ENCODE data around the gene C14orf180. TPM values are rescaled to one million over a fixed set of nuclear protein-coding genes. Genes with fewer than 3 reads are reported as not detected.
A peak's percentile ranks its signal among the peaks of the same experiment; 100 is the strongest.
"Not testable (repeated sequence)": the region's sequence is repeated elsewhere in the genome, so short reads cannot be mapped to it uniquely, and the experiment has no call there.

Gene C14orf180
- total and polyA plus RNA-seq, 3 experiments from 2014 or later, result not detected

- no peaks in the 10 kb centered on the region for H3K36me3 ChIP-seq (ENCODE audit: insufficient read depth, low read length)
- ChIA-PET POLR2A (no interaction called here), CTCF (interaction anchor here (1.4 kb wide), 1 partner anchor 14 kb away, joined by 3 read pairs; no protein-coding TSS in a partner anchor)
- no peak for DNase-seq
- Mint-ChIP-seq H3K36me3 (no peaks in the 10 kb centered on the region), H3K27ac (no peak overlapping the region), H3K9me3 (no peaks in the 10 kb centered on the region), H3K4me1 (no peaks in the 10 kb centered on the region), H3K27me3 (no peaks in the 10 kb centered on the region), H3K4me3 (no peak overlapping the region)
- no peaks in the 10 kb centered on the region for H3K4me1 ChIP-seq (ENCODE audit: insufficient read depth, low read length)
- no peak overlapping the region for H3K4me3 ChIP-seq (ENCODE audit: low read length)
- no peaks in the 10 kb centered on the region for H3K27me3 ChIP-seq (ENCODE audit: insufficient read depth, low read length, poor library complexity, severe bottlenecking)
- H3K9me3 ChIP-seq (ENCODE audit: low read length), result no peaks in the 10 kb centered on the region
- no peak overlapping the region for H3K27ac ChIP-seq (ENCODE audit: low read depth, low read length)
Measured at GRCh38 chr14:104577426-104577825, 2.1 kb upstream of the C14orf180 start.

- H3K4me3 ChIP-seq (ENCODE audit: low read length), result no peak overlapping the region
- ChIA-PET POLR2A (no interaction called here), CTCF (interaction anchor here (1.4 kb wide), 1 partner anchor 14 kb away, joined by 3 read pairs; no protein-coding TSS in a partner anchor)
- Mint-ChIP-seq H3K36me3 (no peaks in the 10 kb centered on the region), H3K4me3 (no peak overlapping the region), H3K4me1 (no peaks in the 10 kb centered on the region), H3K9me3 (no peaks in the 10 kb centered on the region), H3K27ac (no peak overlapping the region), H3K27me3 (no peaks in the 10 kb centered on the region)
- no peaks in the 10 kb centered on the region for H3K4me1 ChIP-seq (ENCODE audit: insufficient read depth, low read length)
- no peaks in the 10 kb centered on the region for H3K9me3 ChIP-seq (ENCODE audit: low read length)
- no peaks in the 10 kb centered on the region for H3K36me3 ChIP-seq (ENCODE audit: insufficient read depth, low read length)
- no peak for DNase-seq
- H3K27me3 ChIP-seq (ENCODE audit: insufficient read depth, low read length, poor library complexity, severe bottlenecking), result no peaks in the 10 kb centered on the region
- no peak overlapping the region for H3K27ac ChIP-seq (ENCODE audit: low read depth, low read length)
Measured at GRCh38 chr14:104577847-104578301, 1.7 kb upstream of the C14orf180 start.

DNA sequence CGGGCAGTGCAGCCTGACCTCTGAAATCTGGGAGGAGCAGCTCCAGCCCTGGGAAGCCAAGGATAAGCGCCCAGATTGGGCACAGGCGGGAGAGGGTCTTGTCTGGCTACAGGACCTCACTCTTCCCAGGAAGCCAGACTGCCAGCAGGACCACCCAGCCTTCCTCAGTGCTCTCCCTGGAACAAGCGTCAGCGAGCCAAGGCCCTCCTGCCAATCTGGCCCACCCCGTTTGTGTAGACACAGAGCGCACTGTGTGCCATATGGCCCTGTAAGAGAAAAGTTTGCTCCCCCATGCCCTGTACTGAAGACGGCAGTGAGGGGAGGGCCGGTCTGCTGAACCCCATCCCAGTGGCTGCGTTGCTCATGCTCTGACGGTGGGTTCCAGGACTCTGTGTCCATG, 1.2 kb upstream of the C14orf180 start:
- H3K36me3 Mint-ChIP-seq, result no peaks in the 10 kb centered on the region
- no peaks in the 10 kb centered on the region for H3K9me3 Mint-ChIP-seq
- H3K4me3 Mint-ChIP-seq, result no peak overlapping the region

GRCh38 chr14:104579939-104580338, 375 bp downstream of the C14orf180 start:
- H3K36me3 Mint-ChIP-seq; H3K9me3 ChIP-seq (ENCODE audit: low read length); POLR2A ChIA-PET; H3K27me3 ChIP-seq (ENCODE audit: insufficient read depth, low read length, poor library complexity, severe bottlenecking); H3K27ac ChIP-seq (ENCODE audit: low read depth, low read length); H3K9me3 Mint-ChIP-seq; H3K36me3 ChIP-seq (ENCODE audit: insufficient read depth, low read length); H3K4me1 Mint-ChIP-seq; H3K4me3 Mint-ChIP-seq; H3K4me1 ChIP-seq (ENCODE audit: insufficient read depth, low read length); H3K27ac Mint-ChIP-seq; CTCF ChIA-PET; DNase-seq; H3K4me3 ChIP-seq (ENCODE audit: low read length); H3K27me3 Mint-ChIP-seq: not testable (repeated sequence)

More for the DNA sequence above, 1.2 kb upstream of the C14orf180 start:
- no peaks in the 10 kb centered on the region for H3K27me3 Mint-ChIP-seq
- H3K36me3 ChIP-seq (ENCODE audit: insufficient read depth, low read length), result no peaks in the 10 kb centered on the region
- H3K4me1 Mint-ChIP-seq, result no peaks in the 10 kb centered on the region
- H3K4me1 ChIP-seq (ENCODE audit: insufficient read depth, low read length), result no peaks in the 10 kb centered on the region
- H3K27ac Mint-ChIP-seq, result no peak overlapping the region
- no peak overlapping the region for H3K27ac ChIP-seq (ENCODE audit: low read depth, low read length)
- H3K4me3 ChIP-seq (ENCODE audit: low read length), result no peak overlapping the region
- no peaks in the 10 kb centered on the region for H3K27me3 ChIP-seq (ENCODE audit: insufficient read depth, low read length, poor library complexity, severe bottlenecking)
- CTCF ChIA-PET, result interaction anchor here (1.4 kb wide), 1 partner anchor 15 kb away, joined by 3 read pairs; no protein-coding TSS in a partner anchor
- POLR2A ChIA-PET, result no interaction called here
- no peaks in the 10 kb centered on the region for H3K9me3 ChIP-seq (ENCODE audit: low read length)
- DNase-seq, result no peak

GRCh38 chr14:104580961-104581360, 1.4 kb downstream of the C14orf180 start:
- no peaks in the 10 kb centered on the region for H3K36me3 ChIP-seq (ENCODE audit: insufficient read depth, low read length)
- no peak overlapping the region for H3K27ac ChIP-seq (ENCODE audit: low read depth, low read length)
- Mint-ChIP-seq H3K4me3 (no peak overlapping the region), H3K27ac (no peak overlapping the region), H3K4me1 (no peaks in the 10 kb centered on the region), H3K9me3 (no peaks in the 10 kb centered on the region), H3K36me3 (no peaks in the 10 kb centered on the region), H3K27me3 (peaks cover 2 to 4% of the 10 kb centered on the region in 2 donors)
- ChIA-PET CTCF (no interaction called here), POLR2A (no interaction called here)
- no peaks in the 10 kb centered on the region for H3K4me1 ChIP-seq (ENCODE audit: insufficient read depth, low read length)
- H3K9me3 ChIP-seq (ENCODE audit: low read length), result no peaks in the 10 kb centered on the region
- no peak for DNase-seq
- no peak overlapping the region for H3K4me3 ChIP-seq (ENCODE audit: low read length)
- H3K27me3 ChIP-seq (ENCODE audit: insufficient read depth, low read length, poor library complexity, severe bottlenecking), result no peaks in the 10 kb centered on the region

- CTCF ChIA-PET, result no interaction called here
- no peaks in the 10 kb centered on the region for H3K4me1 Mint-ChIP-seq
- Histone ChIP-seq H3K9me3 (ENCODE audit: low read length) (no peaks in the 10 kb centered on the region), H3K27me3 (ENCODE audit: insufficient read depth, low read length, poor library complexity, severe bottlenecking) (no peaks in the 10 kb centered on the region), H3K36me3 (ENCODE audit: insufficient read depth, low read length) (no peaks in the 10 kb centered on the region), H3K4me3 (ENCODE audit: low read length) (no peak overlapping the region), H3K4me1 (ENCODE audit: insufficient read depth, low read length) (no peaks in the 10 kb centered on the region), H3K27ac (ENCODE audit: low read depth, low read length) (no peak overlapping the region)
- H3K4me3 Mint-ChIP-seq, result no peak overlapping the region
- H3K9me3 Mint-ChIP-seq, result no peaks in the 10 kb centered on the region
- H3K27me3 Mint-ChIP-seq, result peaks cover 2 to 9% of the 10 kb centered on the region in 2 donors
- no peaks in the 10 kb centered on the region for H3K36me3 Mint-ChIP-seq
- no peak for DNase-seq
- POLR2A ChIA-PET, result no interaction called here
- H3K27ac Mint-ChIP-seq, result peak overlapping the region in 1 of 8 donors; percentile 63
Measured at GRCh38 chr14:104581521-104581920, 2.0 kb downstream of the C14orf180 start.

- Mint-ChIP-seq H3K27ac (no peak overlapping the region), H3K9me3 (no peaks in the 10 kb centered on the region), H3K27me3 (peaks cover 2 to 9% of the 10 kb centered on the region in 2 donors), H3K4me3 (no peak overlapping the region), H3K36me3 (no peaks in the 10 kb centered on the region), H3K4me1 (no peaks in the 10 kb centered on the region)
- no peaks in the 10 kb centered on the region for H3K9me3 ChIP-seq (ENCODE audit: low read length)
- ChIA-PET CTCF (no interaction called here), POLR2A (no interaction called here)
- H3K4me1 ChIP-seq (ENCODE audit: insufficient read depth, low read length), result no peaks in the 10 kb centered on the region
- H3K27me3 ChIP-seq (ENCODE audit: insufficient read depth, low read length, poor library complexity, severe bottlenecking), result no peaks in the 10 kb centered on the region
- peak overlapping the region; percentile 9 for H3K27ac ChIP-seq (ENCODE audit: low read depth, low read length)
- DNase-seq, result no peak
- H3K4me3 ChIP-seq (ENCODE audit: low read length), result no peak overlapping the region
- no peaks in the 10 kb centered on the region for H3K36me3 ChIP-seq (ENCODE audit: insufficient read depth, low read length)
Measured at GRCh38 chr14:104582005-104582404, 2.4 kb downstream of the C14orf180 start.

DNA sequence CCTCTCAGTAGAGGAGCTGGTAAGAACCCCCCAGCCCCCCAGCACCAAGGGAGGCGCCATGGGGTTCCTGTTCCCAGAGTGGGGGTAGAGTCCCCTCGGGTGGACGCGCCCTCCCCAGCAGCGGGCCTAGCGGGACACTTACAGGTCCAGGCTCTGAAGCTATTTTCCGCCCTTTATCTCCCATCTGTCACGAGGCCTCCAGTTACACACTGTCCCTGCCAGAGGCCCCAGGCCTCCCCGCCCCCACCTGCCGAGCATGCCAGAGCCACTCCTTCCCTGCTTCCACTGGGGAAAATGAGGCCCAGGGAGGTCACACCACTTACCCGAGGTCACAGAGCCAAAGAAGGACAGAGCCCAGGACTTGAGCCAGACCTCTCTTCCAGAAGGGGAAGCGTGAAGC, 3.1 kb downstream of the C14orf180 start:
- Mint-ChIP-seq H3K27ac (no peak overlapping the region), H3K4me3 (no peak overlapping the region), H3K27me3 (peaks cover 2 to 9% of the 10 kb centered on the region in 2 donors), H3K36me3 (no peaks in the 10 kb centered on the region), H3K9me3 (no peaks in the 10 kb centered on the region), H3K4me1 (no peaks in the 10 kb centered on the region)
- no peak for DNase-seq
- Histone ChIP-seq H3K4me1 (ENCODE audit: insufficient read depth, low read length) (no peaks in the 10 kb centered on the region), H3K9me3 (ENCODE audit: low read length) (no peaks in the 10 kb centered on the region), H3K27ac (ENCODE audit: low read depth, low read length) (peak overlapping the region; percentile 9), H3K36me3 (ENCODE audit: insufficient read depth, low read length) (no peaks in the 10 kb centered on the region), H3K4me3 (ENCODE audit: low read length) (no peak overlapping the region), H3K27me3 (ENCODE audit: insufficient read depth, low read length, poor library complexity, severe bottlenecking) (no peaks in the 10 kb centered on the region)
- ChIA-PET CTCF (no interaction called here), POLR2A (no interaction called here)

Data from CD8-positive, alpha-beta memory T cell (primary cell).